Measurements from ENCODE around the gene RYR3. TPM values are rescaled to one million over a fixed set of nuclear protein-coding genes. Genes with fewer than 3 reads are reported as not detected.

Gene RYR3
- total RNA-seq, 1 donor from 2014 or later, result 0.61 TPM

- Histone ChIP-seq H3K27ac (no peak overlapping the region), H3K4me1 (no peaks in the 10 kb centered on the region), H3K9me3 (no peaks in the 10 kb centered on the region), H3K27me3 (no peaks in the 10 kb centered on the region), H3K36me3 (no peaks in the 10 kb centered on the region), H3K4me3 (no peak overlapping the region)
- intact Hi-C loops (cut with DNase I), result no loop called here
- TF ChIP-seq CTCF (IDR thresholded peaks at IDR 0.05), result no peak
- DNase-seq, result no peak
- no peak for ATAC-seq
Measured at GRCh38 chr15:33448151-33448550, 137.4 kb downstream of the RYR3 start.

- TF ChIP-seq CTCF (IDR thresholded peaks at IDR 0.05), result no peak
- Histone ChIP-seq H3K36me3 (no peaks in the 10 kb centered on the region), H3K27me3 (no peaks in the 10 kb centered on the region), H3K4me1 (no peaks in the 10 kb centered on the region), H3K9me3 (no peaks in the 10 kb centered on the region), H3K4me3 (no peak overlapping the region), H3K27ac (no peak overlapping the region)
- intact Hi-C loops (cut with DNase I), result no loop called here
- ATAC-seq, result peak; percentile 14
- DNase-seq, result no peak
Measured at GRCh38 chr15:33448961-33449606, 138.3 kb downstream of the RYR3 start.

GRCh38 chr15:33449810-33450209, 139.0 kb downstream of the RYR3 start:
- ATAC-seq, result no peak
- H3K4me1 ChIP-seq, result no peaks in the 10 kb centered on the region
- no peaks in the 10 kb centered on the region for H3K9me3 ChIP-seq
- no peak overlapping the region for H3K27ac ChIP-seq
- no peak for DNase-seq
- intact Hi-C loops (cut with DNase I), result no loop called here
- TF ChIP-seq CTCF (IDR thresholded peaks at IDR 0.05), result no peak
- no peak overlapping the region for H3K4me3 ChIP-seq
- no peaks in the 10 kb centered on the region for H3K36me3 ChIP-seq
- no peaks in the 10 kb centered on the region for H3K27me3 ChIP-seq

GRCh38 chr15:33451385-33451784, 140.6 kb downstream of the RYR3 start:
- intact Hi-C loops (cut with DNase I), result no loop called here
- DNase-seq, result no peak

DNA sequence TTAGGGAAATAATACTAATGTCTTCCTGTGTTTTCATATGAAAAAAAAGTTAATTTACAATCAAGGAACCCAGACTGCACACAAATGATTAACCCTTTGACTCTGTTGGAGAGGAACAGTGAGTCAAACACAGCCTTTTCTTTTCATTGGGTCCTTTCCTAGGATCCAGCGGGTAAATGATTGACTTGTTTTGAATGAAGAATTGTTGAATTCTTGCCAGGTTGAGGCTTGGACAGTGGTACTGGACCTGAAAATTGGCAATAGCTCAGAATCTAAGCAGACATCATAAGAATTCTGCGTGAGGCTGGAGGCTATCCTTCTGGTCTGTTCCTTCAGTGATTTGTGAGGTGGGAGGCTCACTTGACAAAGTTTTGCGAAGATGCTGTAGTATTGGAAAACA, 143.0 kb downstream of the RYR3 start:
- Histone ChIP-seq H3K9me3 (no peaks in the 10 kb centered on the region), H3K4me1 (no peaks in the 10 kb centered on the region), H3K27me3 (no peaks in the 10 kb centered on the region), H3K27ac (no peak overlapping the region), H3K36me3 (no peaks in the 10 kb centered on the region), H3K4me3 (no peak overlapping the region)
- no peak for ATAC-seq
- intact Hi-C loops (cut with DNase I), result no loop called here
- TF ChIP-seq CTCF (IDR thresholded peaks at IDR 0.05), result no peak
- no peak for DNase-seq

More at GRCh38 chr15:33451385-33451784, 140.6 kb downstream of the RYR3 start:
- no peak for TF ChIP-seq CTCF (IDR thresholded peaks at IDR 0.05)
- no peak for ATAC-seq
- no peaks in the 10 kb centered on the region for H3K4me1 ChIP-seq
- H3K9me3 ChIP-seq, result no peaks in the 10 kb centered on the region
- H3K27ac ChIP-seq, result no peak overlapping the region
- H3K27me3 ChIP-seq, result no peaks in the 10 kb centered on the region
- no peak overlapping the region for H3K4me3 ChIP-seq
- H3K36me3 ChIP-seq, result no peaks in the 10 kb centered on the region

DNA sequence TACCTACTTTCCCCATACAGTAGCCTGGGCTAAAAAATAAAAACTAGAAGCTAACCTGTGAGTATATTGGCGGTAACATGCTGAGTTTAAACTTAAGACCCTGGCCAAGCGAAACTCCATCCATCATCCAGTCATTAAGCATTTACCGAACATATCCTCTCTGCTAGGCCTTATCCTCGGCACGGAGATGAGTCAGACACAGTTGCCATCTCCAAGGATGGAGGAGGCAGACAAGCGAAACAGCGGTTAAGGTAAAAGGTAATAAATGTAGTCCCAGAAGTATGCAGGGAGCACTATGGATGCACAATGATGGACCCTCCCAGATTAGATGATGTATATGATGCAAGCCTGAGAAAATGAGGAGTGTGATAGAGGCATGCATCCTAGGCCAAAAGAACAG, 143.6 kb downstream of the RYR3 start:
- TF ChIP-seq CTCF (IDR thresholded peaks at IDR 0.05), result no peak
- no peaks in the 10 kb centered on the region for H3K4me1 ChIP-seq
- H3K4me3 ChIP-seq, result no peak overlapping the region
- H3K36me3 ChIP-seq, result no peaks in the 10 kb centered on the region
- no peak overlapping the region for H3K27ac ChIP-seq
- H3K9me3 ChIP-seq, result no peaks in the 10 kb centered on the region
- H3K27me3 ChIP-seq, result no peaks in the 10 kb centered on the region
- DNase-seq (no peak), ATAC-seq (no peak)
- intact Hi-C loops (cut with DNase I), result no loop called here

Measured in upper lobe of right lung (tissue), 1 donor.